ENCODE data around the gene MYOM3. TPM values are rescaled to one million over a fixed set of nuclear protein-coding genes. Genes with fewer than 3 reads are reported as not detected.

Gene MYOM3
- 0.12 and 0.60 TPM in 2 replicates for total RNA-seq

GRCh38 chr1:24111996-24112779 lies at the start of gene MYOM3:
MYOM3 (minus strand) TSS chr1:24112135; CDS start chr1:24108636, 3,499 bp downstream.

GRCh38 chr1:24142546-24143534 lies 30.9 kb upstream of the MYOM3 start, which contains the start of gene IL22RA1:
IL22RA1 (minus strand) TSS chr1:24143140; CDS start chr1:24143082, 58 bp downstream.

Other genes starting within 250 kb of the MYOM3 start
- gene FUCA1, start 243.8 kb downstream of the MYOM3 start, total RNA-seq = 3.2 and 12.6 TPM in 2 replicates
- not detected in 2 replicates for gene CNR2, start 198.8 kb downstream of the MYOM3 start, total RNA-seq
- 68.0 and 68.9 TPM in 2 replicates for gene PNRC2, start 152.3 kb downstream of the MYOM3 start, total RNA-seq
- gene SRSF10, start 131.8 kb downstream of the MYOM3 start, total RNA-seq = 52.0 and 59.3 TPM in 2 replicates
- gene IL22RA1, start 31.0 kb upstream of the MYOM3 start, total RNA-seq = not detected in 2 replicates
- gene IFNLR1, start 75.2 kb upstream of the MYOM3 start, total RNA-seq = not detected in 2 replicates
- not detected in 2 replicates for gene GRHL3, start 207.2 kb upstream of the MYOM3 start, total RNA-seq

Measured in pericardium fibroblast (primary cell).